GM12878 (cell line): ENCODE results near the gene COIL. TPM values are rescaled to one million over a fixed set of nuclear protein-coding genes. Genes with fewer than 3 reads are reported as not detected.

Source experiments
- ATAC-seq: fragments of 200-7000 bp; cut with Tn5 transposase; 3 replicates; pipeline ENCODE4 v1.9.1; 2020; ENCODE audit warnings: mild to moderate bottlenecking, moderate library complexity
- BruUV-seq: library from RNA; stranded (reverse); fragments of 400-500 nt; replicated peaks from 2 replicates; lab custom pipeline; 2021; lab: Mats Ljungman, UMichigan
- CTCF ChIA-PET: fragments of 300-600 bp; sonication (Branson Sonifier 250); formaldehyde crosslinking; extraction: SDS; loops from one replicate; lab custom pipeline; 2021; ENCODE audit warnings: inconsistent platforms; lab: Yijun Ruan, JAX
- POLR2A ChIA-PET: fragments of 350-600 bp; formaldehyde crosslinking; extraction: SDS; loops from one replicate; lab custom pipeline; 2021; ENCODE audit warnings: inconsistent platforms; lab: Charles Lee
- RAD21 ChIA-PET: fragments of 300-600 bp; sonication (Branson Sonifier 250); formaldehyde crosslinking; loops from one replicate; lab custom pipeline; 2023; ENCODE audit warnings: antibody characterized with exemption; ENCODE audit not compliant: unreplicated experiment; lab: Charles Lee
- SMC1A ChIA-PET: fragments of 300-600 bp; sonication (Branson Sonifier 250); formaldehyde crosslinking; loops from one replicate; lab custom pipeline; 2023; ENCODE audit not compliant: unreplicated experiment, uncharacterized antibody; lab: Charles Lee
- DNase-seq: peaks from one replicate; pipeline ENCODE4 v3.0.0-alpha.2; 2011; ENCODE audit warnings: low read depth, low spot score
- FAIRE-seq: peaks from 3 replicates; lab custom pipeline; 2011; peaks lifted over from hg19 to GRCh38; lab: Jason Lieb, UNC
- H2AFZ ChIP-seq: 2 replicates; pipeline ENCODE4 v1.6.0; 2011; ENCODE audit warnings: low read depth, low read length, control low read depth; ENCODE audit not compliant: control insufficient read depth
- H3K27ac ChIP-seq: 2 replicates; pipeline ENCODE4 v1.5.1; 2011; ENCODE audit warnings: control low read depth; ENCODE audit not compliant: control insufficient read depth, insufficient read depth
- H3K27me3 ChIP-seq, 2 experiments: replicated peaks in 1 of 2; 2 replicates each; pipeline versions ENCODE4 v1.6.0 to v1.6.1; 2011; ENCODE audit warnings: low read length in 1 of 2; ENCODE audit not compliant: control insufficient read depth in 2 of 2, insufficient read depth in 2 of 2
- H3K36me3 ChIP-seq, 2 experiments: 2 replicates each; pipeline ENCODE4 v1.5.1; 2011; ENCODE audit warnings: low read length in 1 of 2; ENCODE audit not compliant: control insufficient read depth in 2 of 2, insufficient read depth in 2 of 2
- H3K4me1 ChIP-seq: 2 replicates; pipeline ENCODE4 v1.6.1; 2011; ENCODE audit warnings: mild to moderate bottlenecking, low read length, moderate library complexity, mixed read lengths; ENCODE audit not compliant: control insufficient read depth, insufficient read depth
- H3K4me2 ChIP-seq: 2 replicates; pipeline ENCODE4 v1.6.0; 2011; ENCODE audit warnings: control low read depth; ENCODE audit not compliant: control insufficient read depth, insufficient read depth
- H3K4me3 ChIP-seq: fragments of 200-600 bp; sonication (generic); 2 replicates; pipeline ENCODE4 v1.5.1; 2016
- H3K79me2 ChIP-seq: 2 replicates; pipeline ENCODE4 v1.6.0; 2011; ENCODE audit warnings: low read length; ENCODE audit not compliant: control insufficient read depth, insufficient read depth
- H3K9ac ChIP-seq: 2 replicates; pipeline ENCODE4 v1.8.0; 2011; ENCODE audit warnings: low read length, control low read depth, mixed read lengths; ENCODE audit not compliant: control insufficient read depth, insufficient read depth
- H3K9me3 ChIP-seq: replicated peaks from 3 replicates; pipeline ENCODE4 v1.5.1; 2011; ENCODE audit warnings: mild to moderate bottlenecking, low read length; ENCODE audit not compliant: control insufficient read depth, insufficient read depth
- H4K20me1 ChIP-seq: 2 replicates; pipeline ENCODE4 v1.6.0; 2011; ENCODE audit not compliant: control insufficient read depth, insufficient read depth
- ASH2L ChIP-seq: fragments of 300-600, 200-600 bp; sonication (generic); IDR thresholded peaks from 2 replicates; pipeline ENCODE4 v1.6.1; 2017; ENCODE audit warnings: low read depth, mild to moderate bottlenecking, borderline replicate concordance
- CBX5 ChIP-seq: sonication (generic); IDR thresholded peaks from 2 replicates; pipeline ENCODE4 v1.6.1; 2016; ENCODE audit warnings: low read depth, moderate library complexity, mild to moderate bottlenecking, inconsistent platforms
- GATAD2B ChIP-seq: fragments of 450-650 bp; conservative IDR thresholded peaks from 2 replicates; pipeline ENCODE4 v1.6.1; 2017; ENCODE audit warnings: low read depth, mild to moderate bottlenecking, moderate library complexity
- IKZF1 ChIP-seq: fragments of 450-650 bp; conservative IDR thresholded peaks from 2 replicates; pipeline ENCODE4 v1.6.1; 2017; ENCODE audit warnings: antibody characterized with exemption, mild to moderate bottlenecking
- POLR2A ChIP-seq: IDR thresholded peaks from 2 replicates; pipeline ENCODE4 v1.6.1; 2011; ENCODE audit warnings: low read depth, mild to moderate bottlenecking, low read length
- POLR2AphosphoS5 ChIP-seq: IDR thresholded peaks from 2 replicates; pipeline ENCODE4 v1.6.1; 2011; ENCODE audit warnings: mild to moderate bottlenecking, low read length, inconsistent platforms
- RFX5 ChIP-seq: IDR thresholded peaks from 2 replicates; pipeline ENCODE4 v1.6.1; 2011; ENCODE audit warnings: low read depth, low read length, improper control_type of control experiment
- SMARCA5 ChIP-seq: fragments of 450-650 bp; IDR thresholded peaks from 2 replicates; pipeline ENCODE4 v1.6.1; 2017; ENCODE audit warnings: mild to moderate bottlenecking
- SP1 ChIP-seq: IDR thresholded peaks from one replicate; pipeline ENCODE4 v1.6.1; 2011; ENCODE audit warnings: low read depth, low read length
- SUZ12 ChIP-seq: fragments of 200-600 bp; sonication (generic); IDR thresholded peaks from one replicate; pipeline ENCODE4 v1.6.1; 2018; ENCODE audit warnings: antibody characterized with exemption, mild to moderate bottlenecking; ENCODE audit not compliant: unreplicated experiment
- TARDBP ChIP-seq: IDR thresholded peaks from 2 replicates; pipeline ENCODE4 v1.6.1; 2016; ENCODE audit warnings: borderline replicate concordance
- TCF12 ChIP-seq: IDR thresholded peaks from 2 replicates; pipeline ENCODE4 v1.6.1; 2011; ENCODE audit warnings: low read depth, mild to moderate bottlenecking, low read length
- ZNF207 ChIP-seq: fragments of 450-650 bp; IDR thresholded peaks from 2 replicates; pipeline ENCODE4 v1.6.1; 2014; ENCODE audit warnings: antibody characterized with exemption, mild to moderate bottlenecking, borderline replicate concordance
- ZNF217 ChIP-seq: fragments of 450-650 bp; IDR thresholded peaks from 2 replicates; pipeline ENCODE4 v1.6.1; 2017; ENCODE audit warnings: antibody characterized with exemption, mild to moderate bottlenecking
- WGBS: methylation state at CpG from one replicate; pipeline ENCODE4 v1.1.6; 2016; ENCODE audit warnings: low lambda C conversion rate; ENCODE audit not compliant: insufficient replicate concordance, insufficient coverage; ENCODE audit errors: missing lambda C conversion rate; 5-methylcytosine and 5-hydroxymethylcytosine counted together
- in situ Hi-C: fragments of 300-500 bp; cut with MboI; formaldehyde crosslinking; loops from 9 replicates; pipeline ENCODE4 v1.14.3; 2018; ENCODE audit warnings: mixed read lengths
- intact Hi-C: fragments of 100-400 bp; cut with micrococcal nuclease; formaldehyde crosslinking; loops from one replicate; pipeline ENCODE4 v1.14.2; 2022; ENCODE audit not compliant: unreplicated experiment
- polyA plus RNA-seq, 11 experiments: library from polyadenylated mRNA; depleted of rRNA in 4 of 11; unstranded in 6 of 11; stranded (reverse) in 5 of 11; fragments of >200 nt; fragmentation: Nextera tagmentation in 4 of 11; fragmentation: Illumina TruSeq in 1 of 11; extraction: Ambion mirVana in 4 of 11; extraction: Trizol in 1 of 11; gene quantifications; 1 replicate in 1 of 11; 2 replicates in 10 of 11; pipeline versions ENCODE4 v1.2.1 to v1.2.3, GENCODE V29; 2011 to 2016; ENCODE audit warnings: inconsistent platforms in 2 of 11, missing spikeins in 2 of 11, low read depth in 1 of 11
- total RNA-seq, 4 experiments: library from RNA; depleted of rRNA in 3 of 4; stranded (reverse); fragments of >200 nt in 3 of 4; fragmentation: Illumina TruSeq in 1 of 4; extraction: Trizol in 1 of 4; gene quantifications; 2 replicates each; pipeline versions ENCODE4 v1.2.1 to v1.2.3, GENCODE V29; 2013 to 2021
- TF ChIP-seq, protein P1 (sequence below): fragments of 450-650 bp; formaldehyde crosslinking; IDR thresholded peaks from 2 replicates; pipeline ENCODE4 v1.4.0; 2020; ENCODE audit warnings: mild to moderate bottlenecking, moderate library complexity
- TF ChIP-seq, protein P2 (sequence below): IDR thresholded peaks from 2 replicates; pipeline ENCODE4 v1.6.1; 2011; ENCODE audit warnings: low read depth, mild to moderate bottlenecking, low read length, moderate library complexity, borderline replicate concordance; ENCODE audit errors: extremely low read depth
- TF ChIP-seq, protein P3 (sequence below): fragments of 450-650 bp; IDR thresholded peaks from 2 replicates; pipeline ENCODE4 v1.6.1; 2017; ENCODE audit warnings: borderline replicate concordance

The COIL gene
- total and polyA plus RNA-seq, 10 of the 15 experiments (the other 5 are each of a cell fraction or from before 2014, with no cell fraction given), result 13.7 to 24.3 (median 17.4) TPM

DNA sequence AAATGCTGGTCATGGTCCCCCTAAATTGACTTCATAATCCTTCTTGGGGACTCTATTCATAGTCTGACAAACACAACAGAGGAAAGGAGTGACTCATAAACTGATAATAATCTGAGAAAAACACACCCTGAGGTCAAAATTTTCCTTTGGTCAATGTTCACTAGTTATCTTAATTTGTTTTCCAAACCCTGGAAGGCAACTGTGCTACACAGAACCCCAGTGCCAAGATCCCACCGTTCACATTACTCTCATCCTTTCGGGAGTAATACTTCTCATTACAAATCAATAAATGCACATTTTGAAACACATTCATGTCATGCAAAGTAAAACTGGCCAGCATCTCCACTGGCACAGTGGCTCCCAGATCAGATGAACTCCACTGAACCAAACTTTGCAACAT is 23.2 kb downstream of the COIL start (continued):
- TF ChIP-seq, protein P1, sequence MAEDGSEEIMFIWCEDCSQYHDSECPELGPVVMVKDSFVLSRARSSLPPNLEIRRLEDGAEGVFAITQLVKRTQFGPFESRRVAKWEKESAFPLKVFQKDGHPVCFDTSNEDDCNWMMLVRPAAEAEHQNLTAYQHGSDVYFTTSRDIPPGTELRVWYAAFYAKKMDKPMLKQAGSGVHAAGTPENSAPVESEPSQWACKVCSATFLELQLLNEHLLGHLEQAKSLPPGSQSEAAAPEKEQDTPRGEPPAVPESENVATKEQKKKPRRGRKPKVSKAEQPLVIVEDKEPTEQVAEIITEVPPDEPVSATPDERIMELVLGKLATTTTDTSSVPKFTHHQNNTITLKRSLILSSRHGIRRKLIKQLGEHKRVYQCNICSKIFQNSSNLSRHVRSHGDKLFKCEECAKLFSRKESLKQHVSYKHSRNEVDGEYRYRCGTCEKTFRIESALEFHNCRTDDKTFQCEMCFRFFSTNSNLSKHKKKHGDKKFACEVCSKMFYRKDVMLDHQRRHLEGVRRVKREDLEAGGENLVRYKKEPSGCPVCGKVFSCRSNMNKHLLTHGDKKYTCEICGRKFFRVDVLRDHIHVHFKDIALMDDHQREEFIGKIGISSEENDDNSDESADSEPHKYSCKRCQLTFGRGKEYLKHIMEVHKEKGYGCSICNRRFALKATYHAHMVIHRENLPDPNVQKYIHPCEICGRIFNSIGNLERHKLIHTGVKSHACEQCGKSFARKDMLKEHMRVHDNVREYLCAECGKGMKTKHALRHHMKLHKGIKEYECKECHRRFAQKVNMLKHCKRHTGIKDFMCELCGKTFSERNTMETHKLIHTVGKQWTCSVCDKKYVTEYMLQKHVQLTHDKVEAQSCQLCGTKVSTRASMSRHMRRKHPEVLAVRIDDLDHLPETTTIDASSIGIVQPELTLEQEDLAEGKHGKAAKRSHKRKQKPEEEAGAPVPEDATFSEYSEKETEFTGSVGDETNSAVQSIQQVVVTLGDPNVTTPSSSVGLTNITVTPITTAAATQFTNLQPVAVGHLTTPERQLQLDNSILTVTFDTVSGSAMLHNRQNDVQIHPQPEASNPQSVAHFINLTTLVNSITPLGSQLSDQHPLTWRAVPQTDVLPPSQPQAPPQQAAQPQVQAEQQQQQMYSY (CRISPR knock-in tag), result no peak
- TF ChIP-seq POLR2A (no peak), ASH2L (no peak), SMARCA5 (no peak), GATAD2B (no peak), SP1 (no peak), TARDBP (no peak)

DNA sequence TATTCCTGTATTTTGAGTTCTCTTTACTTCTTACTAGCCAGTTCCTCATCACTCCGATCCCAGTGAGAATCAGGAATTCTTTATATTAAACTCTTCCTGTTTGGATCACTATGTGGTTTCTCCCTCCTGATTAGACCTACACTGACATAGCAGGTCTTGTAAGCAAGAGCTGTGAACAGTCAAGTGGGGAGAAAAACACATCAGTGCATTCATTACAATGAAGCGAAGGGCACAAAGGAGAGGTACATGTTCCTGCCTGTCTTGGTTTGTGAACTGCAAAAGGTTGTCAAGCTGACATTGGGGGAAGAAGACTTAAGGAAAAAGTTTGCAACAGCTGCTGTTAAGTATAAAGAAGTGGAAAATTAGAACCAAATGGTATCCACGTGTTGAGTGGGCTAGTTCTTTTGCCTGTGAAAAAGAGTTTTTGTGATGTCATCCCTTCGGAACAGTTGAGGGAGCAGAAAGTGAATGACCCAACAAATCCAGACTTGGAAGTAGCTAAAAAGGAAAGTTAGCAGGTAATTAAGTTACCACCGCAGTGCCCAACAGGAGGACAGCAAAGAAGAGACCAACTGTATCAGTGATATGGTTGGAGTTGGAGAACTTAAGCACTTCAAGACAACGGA is 24.0 kb downstream of the COIL start:
- H3K36me3 ChIP-seq, result peaks cover 0 to 13% of the 10 kb centered on the region in 2 experiments; a peak in 3 of 4 replicates
- H3K4me1 ChIP-seq, result no peaks in the 10 kb centered on the region
- DNase-seq (no peak), ATAC-seq (no peak), FAIRE-seq (no peak)
- H3K27ac ChIP-seq, result no peak overlapping the region
- no peaks in the 10 kb centered on the region for H3K27me3 ChIP-seq
- intact Hi-C loops (no loop called here), in situ Hi-C loops (loop anchor here (5.0 kb wide), 1 partner anchor 120 kb away; no protein-coding TSS in a partner anchor)
- ChIA-PET POLR2A (no interaction called here), CTCF (interaction anchor here (0.6 to 2.2 kb wide), 4 partner anchors 57 to 117 kb away, joined by 3 to 15 read pairs (median 4); no protein-coding TSS in a partner anchor), RAD21 (no interaction called here), SMC1A (interaction anchor here (0.7 to 1.6 kb wide), 4 partner anchors 84 to 119 kb away, joined by 3 to 7 read pairs (median 4); no protein-coding TSS in a partner anchor)
- H3K4me2 ChIP-seq, result no peak overlapping the region
- no peaks in the 10 kb centered on the region for H3K79me2 ChIP-seq
- no peak for TF ChIP-seq ASH2L
- TF ChIP-seq ZNF217, result no peak
- no peak for TF ChIP-seq RFX5
- TF ChIP-seq, protein P2, sequence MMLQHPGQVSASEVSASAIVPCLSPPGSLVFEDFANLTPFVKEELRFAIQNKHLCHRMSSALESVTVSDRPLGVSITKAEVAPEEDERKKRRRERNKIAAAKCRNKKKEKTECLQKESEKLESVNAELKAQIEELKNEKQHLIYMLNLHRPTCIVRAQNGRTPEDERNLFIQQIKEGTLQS, result no peak
- TF ChIP-seq, protein P3, sequence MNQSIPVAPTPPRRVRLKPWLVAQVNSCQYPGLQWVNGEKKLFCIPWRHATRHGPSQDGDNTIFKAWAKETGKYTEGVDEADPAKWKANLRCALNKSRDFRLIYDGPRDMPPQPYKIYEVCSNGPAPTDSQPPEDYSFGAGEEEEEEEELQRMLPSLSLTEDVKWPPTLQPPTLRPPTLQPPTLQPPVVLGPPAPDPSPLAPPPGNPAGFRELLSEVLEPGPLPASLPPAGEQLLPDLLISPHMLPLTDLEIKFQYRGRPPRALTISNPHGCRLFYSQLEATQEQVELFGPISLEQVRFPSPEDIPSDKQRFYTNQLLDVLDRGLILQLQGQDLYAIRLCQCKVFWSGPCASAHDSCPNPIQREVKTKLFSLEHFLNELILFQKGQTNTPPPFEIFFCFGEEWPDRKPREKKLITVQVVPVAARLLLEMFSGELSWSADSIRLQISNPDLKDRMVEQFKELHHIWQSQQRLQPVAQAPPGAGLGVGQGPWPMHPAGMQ, result no peak
- TF ChIP-seq SUZ12, result no peak
- no peak for TF ChIP-seq POLR2AphosphoS5
- no peak for TF ChIP-seq CBX5
- TF ChIP-seq TCF12, result no peak
- no peak for TF ChIP-seq IKZF1
- TF ChIP-seq ZNF207, result no peak
- no peaks in the 10 kb centered on the region for H4K20me1 ChIP-seq
- H3K4me3 ChIP-seq, result no peak overlapping the region
- H3K9me3 ChIP-seq, result no peaks in the 10 kb centered on the region
- no peak overlapping the region for H3K9ac ChIP-seq
- H2AFZ ChIP-seq, result no peak overlapping the region
- 87% methylated on average over 6 of the region's 6 CpGs for WGBS
- no TSS peak for BruUV-seq
